ENCODE data around the gene C9orf50. TPM values are rescaled to one million over a fixed set of nuclear protein-coding genes. Genes with fewer than 3 reads are reported as not detected.

The C9orf50 gene
- total RNA-seq, 2 experiments from 2014 or later: not detected

- H3K27ac Mint-ChIP-seq: peak overlapping the region; percentile 94
- CTCF ChIA-PET: interaction anchor here (0.6 to 1.2 kb wide), 2 partner anchors 486 to 573 kb away, joined by 3 to 4 read pairs; no protein-coding TSS in a partner anchor
- POLR2A ChIA-PET: no interaction called here
These were observed 8.4 kb upstream of the C9orf50 start for GRCh38 chr9:129629251-129629820.

GRCh38 chr9:129628709-129629108 lies 7.8 kb upstream of the C9orf50 start:
- peaks cover 83% of the 10 kb centered on the region for H3K4me1 ChIP-seq (ENCODE audit: insufficient read depth, low read length)
- DNase-seq (no peak), ATAC-seq (ENCODE audit: poor library complexity) (no peak)
- H3K4me3 ChIP-seq (ENCODE audit: low read length): no peak overlapping the region
- no peaks in the 10 kb centered on the region for H3K9me3 ChIP-seq (ENCODE audit: control insufficient read depth in 1 of 2, insufficient read depth in 1 of 2, low read length in 2 of 2)
- no peak overlapping the region for H3K27ac ChIP-seq (ENCODE audit: low read depth in 1 of 2, low read length in 2 of 2)
- Mint-ChIP-seq H3K9me3 (no peaks in the 10 kb centered on the region), H3K4me1 (ENCODE audit: low read depth) (peaks cover 69% of the 10 kb centered on the region), H3K27ac (peak overlapping the region; percentile 94), H3K36me3 (ENCODE audit: low read depth) (peaks cover 51% of the 10 kb centered on the region), H3K27me3 (no peaks in the 10 kb centered on the region), H3K4me3 (peak overlapping the region; percentile 42)
- ChIA-PET POLR2A (no interaction called here), CTCF (interaction anchor here (0.6 kb wide), 1 partner anchor 573 kb away, joined by 3 read pairs; no protein-coding TSS in a partner anchor)
- H3K27me3 ChIP-seq (ENCODE audit: control insufficient read depth in 1 of 2, insufficient read depth in 2 of 2, low read length in 2 of 2): no peaks in the 10 kb centered on the region
- TF ChIP-seq CTCF (IDR thresholded peaks at IDR 0.05): no peak
- H3K36me3 ChIP-seq (ENCODE audit: insufficient read depth, low read length): peaks cover 37% of the 10 kb centered on the region
- intact Hi-C loops (cut with DNase I, micrococcal nuclease): loop anchor here (5.0 to 10.0 kb wide), 3 partner anchors 176 to 601 kb away; partner anchors contain the start of genes IER5L (in 1 of the 2), SH3GLB2 (in 1 of the 2) and TOR1B (in 1 of the 2)

More at GRCh38 chr9:129629251-129629820, 8.4 kb upstream of the C9orf50 start:
- intact Hi-C loops (cut with DNase I, micrococcal nuclease): loop anchor here (5.0 to 10.0 kb wide), 3 partner anchors 175 to 602 kb away; partner anchors contain the start of genes IER5L (in 1 of the 2), SH3GLB2 (in 1 of the 2) and TOR1B (in 1 of the 2)
- ATAC-seq (ENCODE audit: poor library complexity): no peak
- TF ChIP-seq CTCF (IDR thresholded peaks at IDR 0.05): no peak
- H3K4me3 ChIP-seq (ENCODE audit: low read length): no peak overlapping the region
- Mint-ChIP-seq H3K4me3 (peak overlapping the region; percentile 42), H3K4me1 (ENCODE audit: low read depth) (peaks cover 65% of the 10 kb centered on the region), H3K9me3 (no peaks in the 10 kb centered on the region), H3K27me3 (no peaks in the 10 kb centered on the region), H3K36me3 (ENCODE audit: low read depth) (peaks cover 55% of the 10 kb centered on the region)
- no peaks in the 10 kb centered on the region for H3K27me3 ChIP-seq (ENCODE audit: control insufficient read depth in 1 of 2, insufficient read depth in 2 of 2, low read length in 2 of 2)
- peaks cover 78% of the 10 kb centered on the region for H3K4me1 ChIP-seq (ENCODE audit: insufficient read depth, low read length)
- peaks cover 44% of the 10 kb centered on the region for H3K36me3 ChIP-seq (ENCODE audit: insufficient read depth, low read length)
- peak overlapping the region in 1 of 2 donors; percentile 16 for H3K27ac ChIP-seq (ENCODE audit: low read depth in 1 of 2, low read length in 2 of 2)
- no peak for DNase-seq
- no peaks in the 10 kb centered on the region for H3K9me3 ChIP-seq (ENCODE audit: control insufficient read depth in 1 of 2, insufficient read depth in 1 of 2, low read length in 2 of 2)

DNA sequence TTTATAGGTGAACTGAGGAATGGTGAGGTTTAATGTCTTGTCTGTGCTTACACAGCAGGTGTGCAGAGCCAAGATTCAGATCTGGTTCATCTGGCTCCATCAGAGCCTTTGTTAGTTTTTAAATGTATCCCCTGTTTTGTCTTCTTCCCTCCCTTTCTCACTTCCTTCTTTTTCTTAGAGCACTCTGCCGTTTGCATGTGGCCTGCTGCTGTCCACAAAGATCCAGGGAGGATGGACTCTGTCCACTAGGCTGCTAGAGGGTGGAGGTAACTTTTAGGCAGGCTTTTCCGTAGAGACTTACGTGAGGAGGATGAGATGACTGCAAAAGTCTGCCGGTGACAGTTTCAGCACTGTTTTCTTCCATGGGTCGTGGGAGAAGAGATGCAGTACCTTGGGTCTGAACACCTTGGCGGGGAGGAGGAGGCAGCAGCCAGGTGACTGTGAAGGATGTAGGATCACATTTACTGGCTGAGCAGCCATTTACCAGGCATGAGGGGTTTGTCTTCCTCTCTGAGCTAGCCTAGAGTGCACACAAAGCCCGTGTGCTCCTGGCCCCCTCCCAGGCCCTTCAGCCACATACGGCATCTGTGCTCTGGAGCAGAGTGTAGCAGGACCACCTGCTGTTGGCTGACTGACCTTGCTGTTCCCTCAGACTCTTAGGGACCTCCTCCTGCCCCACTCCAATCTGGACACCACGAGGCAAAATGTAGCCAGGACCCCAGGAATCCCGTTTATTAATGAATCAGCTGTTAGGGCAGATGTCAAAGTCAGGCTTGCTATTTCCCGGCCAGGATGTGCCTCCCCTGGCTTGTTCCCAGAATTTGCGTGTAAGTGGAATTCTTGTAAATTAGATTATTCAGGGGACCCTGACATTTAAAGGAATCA lies 6.9 kb upstream of the C9orf50 start:
- no peaks in the 10 kb centered on the region for H3K9me3 Mint-ChIP-seq
- ChIA-PET CTCF (interaction anchor here (1.0 kb wide), 1 partner anchor 110 kb away, joined by 3 read pairs; no protein-coding TSS in a partner anchor), POLR2A (interaction anchor here (3.1 to 4.4 kb wide), 4 partner anchors 12 to 599 kb away, joined by 8 to 53 read pairs (median 34); partner anchors contain the start of genes ASB6 and SH3GLB2)
- intact Hi-C loops (cut with DNase I, micrococcal nuclease): loop anchor here (5.0 to 10.0 kb wide), 3 partner anchors 177 to 600 kb away; partner anchors contain the start of genes IER5L (in 1 of the 2), SH3GLB2 (in 1 of the 2) and TOR1B (in 1 of the 2)
- H3K27me3 ChIP-seq (ENCODE audit: control insufficient read depth in 1 of 2, insufficient read depth in 2 of 2, low read length in 2 of 2): no peaks in the 10 kb centered on the region
- no peak for TF ChIP-seq CTCF (IDR thresholded peaks at IDR 0.05)
- peak overlapping the region; percentile 75 for H3K4me3 ChIP-seq (ENCODE audit: low read length)
- peak overlapping the region; percentile 77 to 98 for H3K27ac ChIP-seq (ENCODE audit: low read depth in 1 of 2, low read length in 2 of 2)
- peaks cover 82% of the 10 kb centered on the region for H3K4me1 ChIP-seq (ENCODE audit: insufficient read depth, low read length)
- H3K27ac Mint-ChIP-seq: peak overlapping the region; percentile 94
- ATAC-seq (ENCODE audit: poor library complexity) (no peak), DNase-seq (no peak)
- H3K4me1 Mint-ChIP-seq (ENCODE audit: low read depth): peaks cover 69% of the 10 kb centered on the region
- peaks cover 29% of the 10 kb centered on the region for H3K36me3 ChIP-seq (ENCODE audit: insufficient read depth, low read length)
- peaks cover 42% of the 10 kb centered on the region for H3K36me3 Mint-ChIP-seq (ENCODE audit: low read depth)
- H3K4me3 Mint-ChIP-seq: peak overlapping the region; percentile 94
- H3K27me3 Mint-ChIP-seq: peaks cover 4% of the 10 kb centered on the region
- no peaks in the 10 kb centered on the region for H3K9me3 ChIP-seq (ENCODE audit: control insufficient read depth in 1 of 2, insufficient read depth in 1 of 2, low read length in 2 of 2)
